AG10803 (cell line): ENCODE data around the gene COL24A1.

Source experiments
- DNase-seq: peaks from one replicate; pipeline ENCODE4 v3.0.0; 2010; ENCODE audit warnings: low read depth
- H3K4me3 ChIP-seq: 2 replicates; pipeline ENCODE4 v1.5.1; 2011; ENCODE audit warnings: mild to moderate bottlenecking, low read length, control low read depth
- TF ChIP-seq, protein P1 (sequence below): conservative IDR thresholded peaks from 2 replicates; pipeline ENCODE4 v1.5.1; 2011; ENCODE audit warnings: mild to moderate bottlenecking, low read length, control low read depth, inconsistent platforms

COL24A1 gene

DNA sequence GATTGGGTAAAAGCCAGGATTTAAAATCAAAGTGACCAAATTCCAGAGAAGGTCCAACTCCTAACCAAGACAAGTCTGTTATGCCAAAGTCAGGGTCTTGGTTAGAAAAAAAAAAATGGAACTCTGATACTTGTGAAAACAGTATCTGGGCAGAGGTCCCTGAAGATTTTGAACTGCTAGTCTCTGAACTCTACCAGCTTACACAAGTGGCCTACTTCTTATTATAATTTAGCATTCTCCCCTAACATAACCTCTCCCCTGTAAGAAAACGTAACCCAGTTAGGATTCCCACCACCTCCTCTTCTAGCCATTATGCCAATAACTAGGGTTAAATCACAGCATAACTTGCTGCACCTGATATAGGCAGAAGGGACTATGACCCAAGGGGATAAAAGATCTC is 220.5 kb downstream of the COL24A1 start:
- no peak overlapping the region for H3K4me3 ChIP-seq
- TF ChIP-seq, protein P1, sequence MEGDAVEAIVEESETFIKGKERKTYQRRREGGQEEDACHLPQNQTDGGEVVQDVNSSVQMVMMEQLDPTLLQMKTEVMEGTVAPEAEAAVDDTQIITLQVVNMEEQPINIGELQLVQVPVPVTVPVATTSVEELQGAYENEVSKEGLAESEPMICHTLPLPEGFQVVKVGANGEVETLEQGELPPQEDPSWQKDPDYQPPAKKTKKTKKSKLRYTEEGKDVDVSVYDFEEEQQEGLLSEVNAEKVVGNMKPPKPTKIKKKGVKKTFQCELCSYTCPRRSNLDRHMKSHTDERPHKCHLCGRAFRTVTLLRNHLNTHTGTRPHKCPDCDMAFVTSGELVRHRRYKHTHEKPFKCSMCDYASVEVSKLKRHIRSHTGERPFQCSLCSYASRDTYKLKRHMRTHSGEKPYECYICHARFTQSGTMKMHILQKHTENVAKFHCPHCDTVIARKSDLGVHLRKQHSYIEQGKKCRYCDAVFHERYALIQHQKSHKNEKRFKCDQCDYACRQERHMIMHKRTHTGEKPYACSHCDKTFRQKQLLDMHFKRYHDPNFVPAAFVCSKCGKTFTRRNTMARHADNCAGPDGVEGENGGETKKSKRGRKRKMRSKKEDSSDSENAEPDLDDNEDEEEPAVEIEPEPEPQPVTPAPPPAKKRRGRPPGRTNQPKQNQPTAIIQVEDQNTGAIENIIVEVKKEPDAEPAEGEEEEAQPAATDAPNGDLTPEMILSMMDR = no peak
- no peak for DNase-seq

DNA sequence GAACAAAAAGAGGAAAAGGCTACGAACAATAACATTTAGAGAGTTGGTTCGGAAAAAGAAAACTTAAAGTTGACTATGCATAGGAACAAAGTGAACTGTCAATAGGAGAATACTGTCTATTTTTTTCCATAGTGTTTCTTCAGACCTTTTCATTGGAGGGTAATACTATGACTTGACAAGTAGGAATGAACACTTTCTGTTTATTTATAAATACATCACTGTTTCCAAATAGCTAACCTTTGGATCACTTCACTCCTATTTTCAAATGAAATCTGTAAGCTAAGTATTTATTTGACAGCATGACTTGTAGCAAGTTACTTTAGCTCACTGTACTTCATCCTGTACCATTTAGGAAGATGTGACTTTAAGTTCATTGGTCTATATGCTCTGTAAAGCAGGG is 221.3 kb downstream of the COL24A1 start:
- no peak for DNase-seq
- TF ChIP-seq, protein P1 = no peak
- H3K4me3 ChIP-seq = no peak overlapping the region

DNA sequence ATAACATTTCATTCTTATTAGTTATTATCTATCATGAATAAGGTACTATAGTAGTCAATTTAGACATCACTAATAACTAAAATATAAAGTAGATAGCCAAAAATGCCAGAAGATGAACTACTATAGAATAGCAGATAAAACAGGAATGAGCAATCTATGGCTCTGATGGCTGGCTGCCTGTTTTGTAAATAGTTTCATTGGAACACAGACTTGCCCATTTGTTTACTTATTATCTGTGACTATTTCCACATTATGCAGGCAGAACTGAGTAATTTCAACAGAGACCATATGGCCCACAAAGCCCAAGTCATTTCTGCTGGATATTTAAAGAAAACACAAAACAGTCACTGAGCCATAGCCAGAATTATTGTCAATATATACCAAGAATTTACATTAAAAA is 222.1 kb downstream of the COL24A1 start:
- no peak overlapping the region for H3K4me3 ChIP-seq
- TF ChIP-seq, protein P1 = no peak
- DNase-seq = peak; percentile 7

DNA sequence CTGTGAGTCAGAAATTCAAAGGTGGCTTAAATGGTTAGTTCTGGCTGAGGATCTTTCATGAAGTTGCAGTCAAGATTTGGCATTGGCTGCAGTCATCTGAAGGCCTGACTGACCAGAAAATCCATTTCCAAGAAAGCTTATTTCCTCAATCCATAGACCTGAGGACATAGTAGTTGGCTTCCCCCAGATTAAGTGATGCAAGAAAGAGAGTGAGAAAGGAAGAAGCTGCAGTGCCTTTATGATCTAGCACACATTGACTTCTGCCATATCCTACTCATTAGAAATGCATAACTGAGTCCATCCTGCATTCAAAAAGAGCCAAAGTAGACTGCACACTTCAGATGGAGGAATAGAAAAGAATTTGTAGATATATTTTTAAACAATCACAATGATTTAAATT is 222.6 kb downstream of the COL24A1 start:
- TF ChIP-seq, protein P1 = no peak
- H3K4me3 ChIP-seq = no peak overlapping the region
- DNase-seq = peak; percentile 40

DNA sequence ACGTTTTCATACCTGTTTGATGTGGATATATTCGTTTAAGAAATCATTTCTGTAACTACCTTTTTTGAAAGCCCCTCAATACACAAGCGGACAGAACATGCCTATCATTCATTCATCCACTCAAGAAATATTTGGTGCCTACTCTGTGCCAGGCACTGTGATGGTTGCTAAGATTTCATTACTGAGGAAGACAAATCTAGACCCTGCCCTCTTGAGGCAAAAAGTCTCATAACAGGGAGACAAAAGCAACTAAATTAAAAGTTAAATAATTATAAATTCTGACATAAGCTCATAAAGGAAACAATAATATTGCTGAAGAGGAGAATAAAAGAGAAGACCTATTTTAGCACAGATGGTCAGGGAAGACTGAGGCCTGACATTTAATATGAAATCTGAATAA is 244.8 kb downstream of the COL24A1 start:
- TF ChIP-seq, protein P1 = peak; percentile 54
- H3K4me3 ChIP-seq = no peak overlapping the region
- peak; percentile 7 for DNase-seq

DNA sequence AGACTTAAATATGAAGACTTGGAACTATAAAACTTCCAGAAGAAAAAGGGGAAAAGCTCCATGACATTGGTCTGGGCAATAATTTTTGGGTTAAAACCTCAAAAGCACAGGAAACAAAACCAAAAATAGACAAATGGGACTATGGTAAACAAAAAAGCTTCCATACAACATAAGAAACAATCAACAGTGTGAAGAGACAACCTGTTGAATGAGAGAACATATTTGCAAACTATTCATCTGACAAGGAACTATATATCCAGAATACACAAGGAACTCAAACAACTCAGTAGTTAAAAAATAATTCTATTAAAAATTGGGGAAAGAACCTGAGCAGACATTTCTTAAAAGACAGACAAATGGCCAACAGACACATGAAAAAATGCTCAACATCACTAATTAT is 255.7 kb downstream of the COL24A1 start:
- no peak for DNase-seq
- TF ChIP-seq, protein P1 = no peak
- H3K4me3 ChIP-seq = no peak overlapping the region

DNA sequence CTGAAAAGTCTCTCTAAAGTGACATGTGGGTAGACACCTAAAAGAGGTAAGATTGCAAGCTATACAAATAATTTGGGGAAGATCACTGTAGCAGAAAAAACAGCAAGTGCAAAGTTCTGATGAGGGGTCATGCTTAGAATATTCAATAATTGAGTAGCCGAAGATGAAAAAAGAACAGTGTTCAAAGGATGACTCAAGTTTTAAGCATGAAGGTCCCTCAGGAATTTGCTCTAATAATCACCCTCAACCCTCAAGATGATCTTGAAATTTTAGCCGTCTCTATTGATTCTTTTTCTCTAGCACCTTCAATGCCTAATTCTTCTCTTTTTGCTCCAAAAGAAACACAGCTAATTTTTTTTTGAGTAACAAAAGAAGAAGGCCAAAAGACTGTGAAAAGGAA is 257.7 kb downstream of the COL24A1 start:
- TF ChIP-seq, protein P1 = no peak
- DNase-seq = peak; percentile 4
- H3K4me3 ChIP-seq = no peak overlapping the region
